K562 (cell line): Measurements from ENCODE around the gene TDRD12. TPM values are rescaled to one million over a fixed set of nuclear protein-coding genes. Genes with fewer than 3 reads are reported as not detected.
A peak's percentile ranks its signal among the peaks of the same experiment; 100 is the strongest.

Experiments
- ATAC-seq: fragments of 200-7000 bp; cut with Tn5 transposase; 3 replicates; pipeline ENCODE4 v1.9.1; 2020; ENCODE audit warnings: moderate library complexity
- BruUV-seq: library from RNA; stranded (reverse); fragments of 400-500 nt; replicated peaks from 2 replicates; lab custom pipeline; 2021; lab: Mats Ljungman, UMichigan
- CTCF ChIA-PET: fragments of 300-600 bp; formaldehyde crosslinking; extraction: SDS; loops from one replicate; lab custom pipeline; 2021; ENCODE audit warnings: low intra/inter-chr PET ratio; lab: Yijun Ruan, JAX
- POLR2A ChIA-PET: fragments of 300-600, 350-650 bp; sonication (Branson Sonifier 250); formaldehyde crosslinking; extraction: SDS; loops from one replicate; lab custom pipeline; 2021; ENCODE audit warnings: antibody characterized with exemption, inconsistent platforms; lab: Yijun Ruan, JAX
- DNase-seq, 4 experiments: peaks; one replicate each; pipeline versions ENCODE4 v3.0.0 to v3.0.0-alpha.2; 2011 to 2018; ENCODE audit warnings: low spot score in 3 of 4, mixed read lengths in 3 of 4; ENCODE audit errors: extremely low read depth in 1 of 4
- FAIRE-seq: peaks from 2 replicates; lab custom pipeline; 2011; peaks lifted over from hg19 to GRCh38; lab: Jason Lieb, UNC
- H2AFZ ChIP-seq: 2 replicates; pipeline ENCODE4 v1.6.0; 2011; ENCODE audit warnings: low read depth, low read length, control low read depth, inconsistent platforms
- H3K27ac ChIP-seq: fragments of 200-600 bp; 3 replicates; pipeline ENCODE4 v1.8.0; 2011; ENCODE audit warnings: low read depth, mild to moderate bottlenecking, control low read depth, inconsistent platforms, low read length, moderate library complexity, mixed read lengths; ENCODE audit errors: extremely low read depth
- H3K27me3 ChIP-seq, 2 experiments: fragments of 300-600 bp in 1 of 2; 2 replicates in 1 of 2; 3 replicates in 1 of 2; pipeline versions ENCODE4 v1.6.0 to v1.8.0; 2011; ENCODE audit warnings: inconsistent platforms in 2 of 2, low read length in 2 of 2, mild to moderate bottlenecking in 1 of 2, mixed read lengths in 1 of 2, moderate library complexity in 1 of 2; ENCODE audit not compliant: control insufficient read depth in 2 of 2, insufficient read depth in 2 of 2
- H3K36me3 ChIP-seq: fragments of 300-600 bp; 3 replicates; pipeline ENCODE4 v1.8.0; 2011; ENCODE audit warnings: mild to moderate bottlenecking, low read length, inconsistent platforms; ENCODE audit not compliant: control insufficient read depth, insufficient read depth
- H3K4me1 ChIP-seq, 2 experiments: fragments of 200-600 bp in 1 of 2; replicated peaks in 1 of 2; 2 replicates in 1 of 2; 3 replicates in 1 of 2; pipeline versions ENCODE4 v1.5.1 to v1.8.0; 2011; ENCODE audit warnings: inconsistent platforms in 2 of 2, low read length in 2 of 2, mild to moderate bottlenecking in 1 of 2, mixed read lengths in 1 of 2, moderate library complexity in 1 of 2; ENCODE audit not compliant: control insufficient read depth in 2 of 2, insufficient read depth in 2 of 2
- H3K4me2 ChIP-seq: 2 replicates; pipeline ENCODE4 v1.6.1; 2011; ENCODE audit warnings: low read length, control low read depth, inconsistent platforms, mixed read lengths; ENCODE audit not compliant: insufficient read depth
- H3K4me3 ChIP-seq: fragments of 200-600 bp; sonication (generic), shearing (Covaris generic); 2 replicates; pipeline ENCODE4 v1.5.1; 2016; ENCODE audit warnings: control low read depth, inconsistent platforms
- H3K79me2 ChIP-seq: fragments of 200-600 bp; 3 replicates; pipeline ENCODE4 v1.8.0; 2011; ENCODE audit warnings: low read length, inconsistent platforms; ENCODE audit not compliant: control insufficient read depth, insufficient read depth
- H3K9ac ChIP-seq, 2 experiments: 2 replicates each; pipeline versions ENCODE4 v1.6.0 to v1.6.1; 2011; ENCODE audit warnings: low read depth in 2 of 2, low read length in 2 of 2, control low read depth in 1 of 2, inconsistent platforms in 1 of 2, mild to moderate bottlenecking in 1 of 2, mixed read lengths in 1 of 2; ENCODE audit not compliant: insufficient read depth in 1 of 2
- H3K9me1 ChIP-seq: one replicate; pipeline ENCODE4 v1.6.0; 2011; ENCODE audit warnings: inconsistent platforms, mild to moderate bottlenecking, low read length, moderate library complexity; ENCODE audit not compliant: control insufficient read depth, insufficient read depth
- H3K9me3 ChIP-seq: replicated peaks from 2 replicates; pipeline ENCODE4 v1.5.1; 2011; ENCODE audit warnings: low read depth, low read length, inconsistent platforms; ENCODE audit not compliant: control insufficient read depth, insufficient read depth
- H4K20me1 ChIP-seq: replicated peaks from 2 replicates; pipeline ENCODE4 v1.6.1; 2011; ENCODE audit warnings: low read length, inconsistent platforms, mixed read lengths; ENCODE audit not compliant: control insufficient read depth, insufficient read depth
- CXXC5 ChIP-seq: fragments of 250-450 bp; sonication (Bioruptor Pico); IDR thresholded peaks from 2 replicates; pipeline ENCODE4 v1.8.0; 2022; ENCODE audit warnings: inconsistent platforms, mild to moderate bottlenecking, moderate library complexity
- GTF2E2 ChIP-seq: fragments of 200-800 bp; sonication (Bioruptor generic); IDR thresholded peaks from 2 replicates; pipeline ENCODE4 v1.6.1; 2016; ENCODE audit warnings: missing genetic modification characterization, missing compliant biosample characterization
- KAT8 ChIP-seq: fragments of 450-650 bp; IDR thresholded peaks from 2 replicates; pipeline ENCODE4 v1.6.1; 2016; ENCODE audit warnings: low read depth, mild to moderate bottlenecking
- KDM2B ChIP-seq: fragments of 250-450 bp; sonication (Bioruptor Pico); IDR thresholded peaks from 2 replicates; pipeline ENCODE4 v1.8.0; 2021; ENCODE audit warnings: mild to moderate bottlenecking, moderate library complexity
- L3MBTL2 ChIP-seq: fragments of 450-650 bp; IDR thresholded peaks from 2 replicates; pipeline ENCODE4 v1.6.1; 2016; ENCODE audit warnings: mild to moderate bottlenecking, moderate library complexity
- MECOM ChIP-seq: fragments of 250-450 bp; sonication (Bioruptor Pico); IDR thresholded peaks from 2 replicates; pipeline ENCODE4 v1.8.0; 2022; ENCODE audit warnings: inconsistent platforms
- RBBP5 ChIP-seq: fragments of 200-600 bp; sonication (generic); IDR thresholded peaks from 2 replicates; pipeline ENCODE4 v1.6.1; 2012; ENCODE audit warnings: borderline replicate concordance, mild to moderate bottlenecking, low read length, control low read depth, inconsistent platforms; ENCODE audit not compliant: insufficient read depth, poor library complexity, severe bottlenecking
- RBFOX2 ChIP-seq: fragments of 200-400 bp; formaldehyde crosslinking; IDR thresholded peaks from 2 replicates; pipeline ENCODE4 v1.6.1; 2017; ENCODE audit warnings: low read depth, mild to moderate bottlenecking, low read length, moderate library complexity
- TFAP4 ChIP-seq: sonication (generic); formaldehyde crosslinking; IDR thresholded peaks from 2 replicates; pipeline ENCODE4 v1.8.0; 2022; ENCODE audit warnings: missing genetic modification reagents, mild to moderate bottlenecking, moderate library complexity, borderline replicate concordance
- WGBS: fragments of 100-300 bp; shearing (Covaris generic); methylation state at CpG from one replicate; pipeline ENCODE4 v1.1.6; 2016; ENCODE audit warnings: low coverage, mixed read lengths; ENCODE audit not compliant: insufficient coverage; ENCODE audit errors: missing lambda C conversion rate; 5-methylcytosine and 5-hydroxymethylcytosine counted together
- in situ Hi-C: fragments of 300-500 bp; cut with MboI; formaldehyde crosslinking; loops from 4 replicates; pipeline ENCODE4 v1.15.0; 2018; ENCODE audit warnings: inconsistent platforms, mixed read lengths
- intact Hi-C: fragments of 100-400 bp; cut with micrococcal nuclease; formaldehyde crosslinking; loops from 2 replicates; pipeline ENCODE4 v1.14.2; 2022
- polyA plus RNA-seq, 8 experiments: library from polyadenylated mRNA; depleted of rRNA in 4 of 8; stranded (reverse) in 5 of 8; unstranded in 3 of 8; fragments of >200 nt; fragmentation: Nextera tagmentation in 2 of 8; fragmentation: Illumina TruSeq in 1 of 8; extraction: Ambion mirVana in 2 of 8; extraction: Trizol in 1 of 8; gene quantifications; 2 replicates each; pipeline versions ENCODE4 v1.2.1 to v1.2.3, GENCODE V29; 2011 to 2014; ENCODE audit warnings: inconsistent platforms in 1 of 8, missing spikeins in 1 of 8
- total RNA-seq, 7 experiments: library from RNA; depleted of rRNA in 6 of 7; stranded (reverse); fragments of >200 nt in 6 of 7; fragmentation: Illumina TruSeq in 2 of 7; extraction: Trizol in 2 of 7; gene quantifications; 2 replicates each; pipeline versions ENCODE4 v1.2.1 to v1.2.3, GENCODE V29; 2011 to 2021; ENCODE audit warnings: low replicate concordance in 1 of 7

The TDRD12 gene
- total and polyA plus RNA-seq, 9 of the 15 experiments (the other 6 are each of a cell fraction or from before 2014, with no cell fraction given), result 0.03 TPM; not detected in 8

- no peaks in the 10 kb centered on the region for H3K27me3 ChIP-seq
- in situ Hi-C loops, result no loop called here
- DNase-seq (no peak), ATAC-seq (no peak), FAIRE-seq (no peak)
- peak overlapping the region; percentile 91 for H3K4me2 ChIP-seq
- peaks cover 25% of the 10 kb centered on the region; the same call in 2 of the 3 replicates for H3K36me3 ChIP-seq
- H4K20me1 ChIP-seq, result peaks cover 2% of the 10 kb centered on the region; the same call in 1 of the 2 replicates
- H3K79me2 ChIP-seq, result peaks cover 71% of the 10 kb centered on the region
- no peak overlapping the region for H2AFZ ChIP-seq
- 10% methylated on average over 3 of the region's 3 CpGs for WGBS
- intact Hi-C loops, result loop anchor here (1.0 to 5.0 kb wide), 2 partner anchors 45 to 91 kb away; partner anchors contain the start of gene PDCD5
- H3K9me1 ChIP-seq, result peaks cover 5% of the 10 kb centered on the region
- H3K27ac ChIP-seq, result peak overlapping the region; percentile 47; the same call in 2 of the 3 replicates
- H3K9ac ChIP-seq, result peak overlapping the region in 1 of 2 experiments; percentile 90; a peak in 2 of 4 replicates
- H3K4me1 ChIP-seq, result peaks cover 57 to 76% of the 10 kb centered on the region in 2 experiments
- no TSS peak for BruUV-seq
- ChIA-PET POLR2A (interaction anchor here (0.6 to 1.8 kb wide), 5 partner anchors 17 to 73 kb away, joined by 3 to 6 read pairs (median 3); partner anchors contain the start of gene NUDT19), CTCF (no interaction called here)
- peak overlapping the region; percentile 92; the same call in 1 of the 2 replicates for H3K4me3 ChIP-seq
- TF ChIP-seq KAT8 (no peak), RBFOX2 (0 out of 2 replicates have a peak, but pooled peaks have one; percentile 6), CXXC5 (CRISPR knock-in tag) (0 out of 2 replicates have a peak, but pooled peaks have one; percentile 11), L3MBTL2 (no peak)
- H3K9me3 ChIP-seq, result no peaks in the 10 kb centered on the region; the same call in 1 of the 2 replicates
Measured at GRCh38 chr19:32672841-32673240, 46.7 kb upstream of the TDRD12 start.

- in situ Hi-C loops (no loop called here), intact Hi-C loops (loop anchor here (5.0 kb wide), 1 partner anchor 91 kb away; the partner anchor contains the start of gene PDCD5)
- ATAC-seq (no peak), DNase-seq (no peak), FAIRE-seq (no peak)
- peaks cover 5% of the 10 kb centered on the region for H3K9me1 ChIP-seq
- H3K9me3 ChIP-seq, result no peaks in the 10 kb centered on the region; the same call in 1 of the 2 replicates
- peak overlapping the region; percentile 31 to 90 for H3K9ac ChIP-seq
- ChIA-PET CTCF (no interaction called here), POLR2A (interaction anchor here (0.6 to 1.3 kb wide), 4 partner anchors 17 to 302 kb away, joined by 3 to 5 read pairs (median 3); partner anchors contain the start of gene NUDT19)
- peaks cover 20% of the 10 kb centered on the region; the same call in 1 of the 3 replicates for H3K36me3 ChIP-seq
- H3K4me3 ChIP-seq, result peak overlapping the region; percentile 92
- H3K4me1 ChIP-seq, result peaks cover 57 to 76% of the 10 kb centered on the region in 2 experiments
- H3K79me2 ChIP-seq, result peaks cover 64% of the 10 kb centered on the region
- H2AFZ ChIP-seq, result no peak overlapping the region
- H4K20me1 ChIP-seq, result peaks cover 2% of the 10 kb centered on the region; the same call in 1 of the 2 replicates
- H3K27me3 ChIP-seq, result no peaks in the 10 kb centered on the region
- no TSS peak for BruUV-seq
- H3K4me2 ChIP-seq, result peak overlapping the region; percentile 91
- H3K27ac ChIP-seq, result 0 out of 3 replicates have a peak overlapping the region, but pooled peaks have one; percentile 47
- 32% methylated on average over 10 of the region's 10 CpGs for WGBS
- TF ChIP-seq KDM2B (CRISPR knock-in tag) (no peak), RBBP5 (peak; percentile 20), GTF2E2 (no peak), TFAP4 (no peak), MECOM (CRISPR knock-in tag) (no peak)
Measured at GRCh38 chr19:32673573-32673972, 46.0 kb upstream of the TDRD12 start.
